ENCODE measurements around the gene RASGEF1C. TPM values are rescaled to one million over a fixed set of nuclear protein-coding genes. Genes with fewer than 3 reads are reported as not detected.

Gene RASGEF1C
- polyA plus RNA-seq, 3 donors: not detected

DNA sequence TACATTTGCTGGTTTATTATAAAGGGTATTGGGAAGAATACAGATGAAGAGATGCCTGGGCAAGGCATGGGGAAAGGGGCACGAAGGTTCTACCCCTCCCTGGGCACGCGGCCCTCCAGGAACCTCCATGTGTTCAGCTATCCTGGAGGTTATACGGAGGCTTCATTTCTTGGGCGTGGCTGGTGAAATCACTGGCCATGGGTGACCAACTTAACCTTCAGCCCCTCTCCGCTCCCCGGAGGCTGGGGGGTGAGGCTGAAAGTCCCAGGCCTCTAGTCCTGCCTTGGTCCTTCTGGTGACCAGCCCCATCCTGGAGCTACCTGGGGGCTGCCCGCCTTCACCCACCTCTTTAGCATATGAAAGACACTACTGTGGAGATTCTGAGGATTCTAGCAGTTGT, 120.5 kb downstream of the RASGEF1C start:
- H2AFZ ChIP-seq (ENCODE audit: insufficient read depth, low read depth, low read length, poor library complexity, severe bottlenecking): no peak overlapping the region
- peaks cover 23 to 28% of the 10 kb centered on the region in 2 donors for H3K4me1 ChIP-seq (ENCODE audit: control insufficient read depth in 1 of 2, insufficient read depth in 2 of 2, low read length in 2 of 2)
- no peaks in the 10 kb centered on the region for H4K20me1 ChIP-seq (ENCODE audit: insufficient read depth, low read length)
- H3K4me3 ChIP-seq (replicated peaks in 1 of 3; ENCODE audit: low read depth in 2 of 3, low read length in 3 of 3): no peak overlapping the region
- Mint-ChIP-seq H3K27me3 (ENCODE audit: low read depth in 3 of 3) (peaks cover 6 to 12% (median 11%) of the 10 kb centered on the region in 3 donors), H3K4me1 (peaks cover 30% of the 10 kb centered on the region), H3K4me3 (no peak overlapping the region), H3K27ac (no peak overlapping the region), H3K36me3 (peaks cover 0 to 2% of the 10 kb centered on the region in 2 donors), H3K9me3 (no peaks in the 10 kb centered on the region)
- no peaks in the 10 kb centered on the region for H3K9me3 ChIP-seq (replicated peaks in 1 of 2; ENCODE audit: control insufficient read depth in 1 of 2, insufficient read depth in 1 of 2, low read length in 2 of 2)
- no peak for DNase-seq
- H3K36me3 ChIP-seq (replicated peaks in 1 of 2; ENCODE audit: control insufficient read depth in 1 of 2, insufficient read depth in 2 of 2, low read length in 2 of 2): no peaks in the 10 kb centered on the region
- no peaks in the 10 kb centered on the region for H3K79me2 ChIP-seq (ENCODE audit: insufficient read depth, low read length)
- TF ChIP-seq, protein P1, sequence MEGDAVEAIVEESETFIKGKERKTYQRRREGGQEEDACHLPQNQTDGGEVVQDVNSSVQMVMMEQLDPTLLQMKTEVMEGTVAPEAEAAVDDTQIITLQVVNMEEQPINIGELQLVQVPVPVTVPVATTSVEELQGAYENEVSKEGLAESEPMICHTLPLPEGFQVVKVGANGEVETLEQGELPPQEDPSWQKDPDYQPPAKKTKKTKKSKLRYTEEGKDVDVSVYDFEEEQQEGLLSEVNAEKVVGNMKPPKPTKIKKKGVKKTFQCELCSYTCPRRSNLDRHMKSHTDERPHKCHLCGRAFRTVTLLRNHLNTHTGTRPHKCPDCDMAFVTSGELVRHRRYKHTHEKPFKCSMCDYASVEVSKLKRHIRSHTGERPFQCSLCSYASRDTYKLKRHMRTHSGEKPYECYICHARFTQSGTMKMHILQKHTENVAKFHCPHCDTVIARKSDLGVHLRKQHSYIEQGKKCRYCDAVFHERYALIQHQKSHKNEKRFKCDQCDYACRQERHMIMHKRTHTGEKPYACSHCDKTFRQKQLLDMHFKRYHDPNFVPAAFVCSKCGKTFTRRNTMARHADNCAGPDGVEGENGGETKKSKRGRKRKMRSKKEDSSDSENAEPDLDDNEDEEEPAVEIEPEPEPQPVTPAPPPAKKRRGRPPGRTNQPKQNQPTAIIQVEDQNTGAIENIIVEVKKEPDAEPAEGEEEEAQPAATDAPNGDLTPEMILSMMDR (IDR thresholded peaks at IDR 0.05): no peak
- no peak overlapping the region for H3K9ac ChIP-seq (ENCODE audit: insufficient read depth, low read length, poor library complexity, severe bottlenecking)
- H3K27ac ChIP-seq (ENCODE audit: low read depth in 1 of 2, low read length in 2 of 2): no peak overlapping the region
- H3K4me2 ChIP-seq (replicated peaks; ENCODE audit: extremely low read depth, low read length, poor library complexity, severe bottlenecking): no peak overlapping the region
- H3K27me3 ChIP-seq (ENCODE audit: control insufficient read depth in 2 of 2, insufficient read depth in 2 of 2, low read length in 2 of 2): peaks cover 0 to 3% of the 10 kb centered on the region in 2 donors
- 100% methylated on average over 3 of the region's 8 CpGs for WGBS (ENCODE audit: insufficient coverage)
- intact Hi-C loops (cut with micrococcal nuclease): no loop called here

GRCh38 chr5:180086816-180087399, 122.1 kb downstream of the RASGEF1C start:
- DNase-seq: no peak
- H4K20me1 ChIP-seq (ENCODE audit: insufficient read depth, low read length): no peaks in the 10 kb centered on the region
- 81% methylated on average over 8 of the region's 11 CpGs for WGBS (ENCODE audit: insufficient coverage)
- H3K27ac ChIP-seq (ENCODE audit: low read depth in 1 of 2, low read length in 2 of 2): no peak overlapping the region
- intact Hi-C loops (cut with micrococcal nuclease): no loop called here
- no peaks in the 10 kb centered on the region for H3K9me3 ChIP-seq (replicated peaks in 1 of 2; ENCODE audit: control insufficient read depth in 1 of 2, insufficient read depth in 1 of 2, low read length in 2 of 2)
- peaks cover 16 to 22% of the 10 kb centered on the region in 2 donors for H3K4me1 ChIP-seq (ENCODE audit: control insufficient read depth in 1 of 2, insufficient read depth in 2 of 2, low read length in 2 of 2)
- no peak overlapping the region for H3K4me3 ChIP-seq (replicated peaks in 1 of 3; ENCODE audit: low read depth in 2 of 3, low read length in 3 of 3)
- peaks cover 0 to 3% of the 10 kb centered on the region in 2 donors for H3K27me3 ChIP-seq (ENCODE audit: control insufficient read depth in 2 of 2, insufficient read depth in 2 of 2, low read length in 2 of 2)
- H2AFZ ChIP-seq (ENCODE audit: insufficient read depth, low read depth, low read length, poor library complexity, severe bottlenecking): no peak overlapping the region
- Mint-ChIP-seq H3K36me3 (peaks cover 0 to 2% of the 10 kb centered on the region in 2 donors), H3K27me3 (ENCODE audit: low read depth in 3 of 3) (peaks cover 6 to 12% (median 11%) of the 10 kb centered on the region in 3 donors), H3K4me1 (peaks cover 27% of the 10 kb centered on the region), H3K27ac (no peak overlapping the region), H3K4me3 (no peak overlapping the region), H3K9me3 (peaks cover 0 to 1% (median 0%) of the 10 kb centered on the region in 7 donors)
- H3K79me2 ChIP-seq (ENCODE audit: insufficient read depth, low read length): no peaks in the 10 kb centered on the region
- H3K9ac ChIP-seq (ENCODE audit: insufficient read depth, low read length, poor library complexity, severe bottlenecking): no peak overlapping the region
- H3K36me3 ChIP-seq (replicated peaks in 1 of 2; ENCODE audit: control insufficient read depth in 1 of 2, insufficient read depth in 2 of 2, low read length in 2 of 2): no peaks in the 10 kb centered on the region
- H3K4me2 ChIP-seq (replicated peaks; ENCODE audit: extremely low read depth, low read length, poor library complexity, severe bottlenecking): no peak overlapping the region
- TF ChIP-seq, protein P1 (IDR thresholded peaks at IDR 0.05): no peak
